DND-41 (cell line): Measurements from ENCODE around the gene PYGB.

Source experiments
- CTCF ChIP-seq: IDR thresholded peaks from 2 replicates; pipeline ENCODE4 v1.5.1; 2012; ENCODE audit warnings: borderline replicate concordance, low read length, moderate library complexity, mild to moderate bottlenecking; ENCODE audit not compliant: poor library complexity, severe bottlenecking; ENCODE audit errors: extremely low read depth
- EZH2 ChIP-seq: IDR thresholded peaks from 3 replicates; pipeline ENCODE4 v1.6.1; 2012; ENCODE audit warnings: borderline replicate concordance, low read depth, mild to moderate bottlenecking, moderate library complexity, low read length, inconsistent platforms; ENCODE audit not compliant: severe bottlenecking

GRCh38 chr20:25250508-25250907 is 2.6 kb downstream of the PYGB start:
- TF ChIP-seq CTCF (no peak), EZH2 (no peak)
